GM19043 (cell line): Measurements from ENCODE around the gene USP30.
A peak's percentile ranks its signal among the peaks of the same experiment; 100 is the strongest.
"Not testable (repeated sequence)": the region's sequence is repeated elsewhere in the genome, so short reads cannot be mapped to it uniquely, and the experiment has no call there.

ENCODE experiments used
- ATAC-seq: cut with Tn5 transposase; IDR thresholded peaks from one replicate; pipeline ENCODE4 v1.9.1; 2021; ENCODE audit warnings: low read depth; ENCODE audit not compliant: unreplicated experiment

USP30 gene

DNA sequence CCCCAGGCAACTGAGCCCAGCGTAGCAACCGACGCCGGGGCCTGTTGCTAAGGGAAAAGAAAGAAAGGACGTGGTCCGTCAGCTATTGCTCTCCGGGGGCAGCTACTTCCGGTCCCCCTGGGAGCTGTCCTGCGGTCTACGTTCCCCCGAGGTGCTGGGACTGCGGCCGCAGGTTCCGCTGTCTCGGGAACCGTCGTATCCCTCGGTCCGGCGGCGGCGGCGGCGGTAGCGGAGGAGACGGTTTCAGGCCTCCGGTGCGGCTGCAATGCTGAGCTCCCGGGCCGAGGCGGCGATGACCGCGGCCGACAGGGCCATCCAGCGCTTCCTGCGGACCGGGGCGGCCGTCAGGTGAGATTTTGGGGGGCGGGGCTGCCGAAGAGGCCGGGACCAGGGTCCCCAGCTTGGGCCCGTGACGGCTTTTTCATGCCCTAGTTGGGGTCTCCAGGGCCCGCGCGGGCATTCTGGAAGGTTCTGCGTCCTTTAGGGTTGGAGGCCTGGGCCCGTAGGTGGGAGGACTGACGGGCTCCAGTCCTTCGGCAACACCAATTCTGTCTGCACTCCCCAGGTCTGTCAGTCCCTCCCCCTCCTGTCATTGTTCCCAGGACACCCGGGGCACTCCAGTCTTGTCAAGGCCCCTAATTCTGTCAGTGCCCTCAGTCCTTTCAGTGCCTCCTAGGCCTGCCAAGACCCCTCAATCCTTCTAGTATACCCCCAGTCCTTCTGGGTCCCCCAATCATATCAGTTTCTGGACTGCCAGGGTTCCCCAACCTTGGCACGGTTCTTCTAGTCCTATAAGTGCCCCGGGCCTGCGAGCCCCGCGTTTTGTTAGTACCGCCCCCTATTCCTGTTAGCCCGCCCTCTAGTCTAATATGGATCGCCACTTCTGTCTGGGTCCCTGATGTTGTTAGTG is at the start of gene USP30:
Gene USP30, plus strand, starts transcription at position 163 of the 910 bp plus-strand sequence. Its CDS starts 103 bp downstream, at position 266.
- ATAC-seq = peak; percentile 60

DNA sequence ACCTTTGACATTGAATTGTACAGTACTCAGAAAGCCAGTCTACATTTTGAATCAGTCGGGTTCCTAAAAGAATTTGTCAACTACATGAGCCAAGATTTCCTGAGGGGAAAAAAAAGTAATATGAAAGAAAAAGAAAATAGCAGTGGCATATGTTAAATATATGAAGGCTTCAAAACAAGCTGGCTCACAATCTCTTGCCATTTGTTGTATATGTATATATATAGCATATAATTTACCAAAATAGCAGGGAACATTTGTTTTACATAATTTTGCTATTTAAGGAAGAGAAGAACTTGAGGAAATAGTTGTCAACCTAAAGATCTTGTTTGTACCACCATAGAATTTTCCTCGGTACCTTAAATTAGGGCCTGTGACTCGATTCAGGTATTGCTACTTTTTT is 48.4 kb upstream of the USP30 start:
- no peak for ATAC-seq

DNA sequence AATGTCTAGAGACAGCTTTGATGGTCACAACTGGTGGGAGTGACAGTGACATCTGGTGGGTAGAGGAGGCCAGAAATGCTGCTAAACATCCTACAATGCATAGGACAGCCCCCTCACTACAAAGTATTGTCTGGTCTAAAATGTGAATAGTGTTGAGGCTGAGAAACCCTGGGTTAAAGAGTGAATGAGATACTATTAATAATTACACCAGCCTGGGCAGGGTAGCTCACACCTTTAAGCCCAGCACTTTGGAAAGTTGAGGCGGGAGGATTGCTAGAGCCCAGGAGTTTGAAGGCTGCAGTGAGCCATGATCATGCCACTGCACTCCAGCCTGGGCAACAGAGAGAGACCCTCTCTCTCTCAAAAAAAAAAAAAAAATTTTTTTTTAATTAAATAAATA is 42.6 kb upstream of the USP30 start:
- no peak for ATAC-seq

- no peak for ATAC-seq
These were observed 42.1 kb upstream of the USP30 start for GRCh38 chr12:109010259-109010658.

DNA sequence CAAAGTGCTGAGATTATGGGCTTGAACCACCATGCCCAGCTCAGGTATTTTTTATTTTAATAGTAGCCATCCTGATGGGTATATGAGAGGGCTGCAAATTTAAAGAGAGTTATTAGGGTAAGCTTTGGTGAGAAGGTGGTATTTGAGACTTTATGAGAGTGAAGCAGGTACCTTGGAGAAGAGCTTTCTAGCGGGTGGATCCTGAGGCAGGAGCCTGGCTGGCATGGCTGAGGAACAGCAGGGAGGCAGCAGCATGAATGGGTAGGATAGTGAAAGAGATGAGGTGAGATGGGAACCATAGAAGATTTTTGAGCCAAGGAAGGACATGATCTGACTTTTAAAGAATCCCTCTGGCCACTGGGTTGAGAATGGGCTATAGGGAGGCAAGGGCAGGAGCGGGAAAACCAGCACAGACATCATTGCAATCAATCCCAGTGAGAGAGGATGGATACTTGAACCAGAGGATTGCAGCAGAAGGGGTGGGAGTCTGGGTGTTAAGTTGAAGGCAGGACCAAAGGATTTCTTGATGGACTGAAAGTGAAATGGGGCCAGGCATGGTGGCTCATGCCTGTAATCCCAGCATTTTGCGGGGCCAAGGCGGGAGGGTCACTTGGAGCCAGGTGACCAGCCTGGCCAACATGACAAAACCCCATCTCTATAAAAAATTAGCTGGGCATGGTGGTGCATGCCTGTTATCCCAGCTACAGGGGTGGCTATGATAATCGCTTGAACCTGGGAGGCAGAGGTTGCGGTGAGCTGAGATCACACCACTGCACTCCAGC is 37.2 kb upstream of the USP30 start:
- no peak for ATAC-seq

- no peak for ATAC-seq
These were observed 36.4 kb upstream of the USP30 start for GRCh38 chr12:109016016-109016415.

DNA sequence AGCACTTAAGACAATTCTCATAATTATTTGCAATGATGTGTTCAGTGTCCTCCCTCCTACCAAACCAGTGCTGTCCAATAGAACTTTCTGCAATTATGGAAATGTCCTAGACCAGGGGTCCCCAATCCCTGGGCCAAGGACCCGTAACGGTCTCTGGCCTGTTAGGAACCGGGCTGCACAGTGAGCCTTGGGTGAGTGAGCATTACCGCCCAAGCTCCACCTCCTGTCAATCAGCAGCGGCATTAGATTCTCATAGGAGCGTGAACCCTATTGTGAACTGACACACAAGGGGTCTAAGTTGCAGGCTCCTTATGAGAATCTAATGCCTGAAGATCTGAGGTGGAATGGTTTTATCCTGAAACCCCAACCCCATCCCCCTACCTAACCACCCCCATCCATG is 35.4 kb upstream of the USP30 start:
- ATAC-seq = no peak

DNA sequence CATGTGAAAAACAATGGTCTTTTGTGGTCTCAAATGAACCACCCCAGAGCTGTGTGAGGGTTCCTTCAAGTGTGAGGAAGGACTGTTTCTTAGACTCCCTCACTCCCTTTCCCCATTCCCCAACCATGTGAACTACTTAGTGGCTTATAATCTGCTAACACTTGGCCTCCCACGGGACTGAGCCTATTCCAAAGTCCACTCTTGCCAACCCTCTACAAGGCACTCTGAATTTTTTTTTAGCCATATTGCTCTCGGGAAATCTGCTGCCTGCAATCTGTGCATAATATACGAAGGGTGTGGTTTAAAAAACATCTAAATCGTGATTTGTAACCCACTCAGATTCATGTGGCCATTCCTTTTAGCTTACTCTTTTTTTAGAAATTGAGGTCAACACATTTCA is 34.1 kb upstream of the USP30 start:
- no peak for ATAC-seq

GRCh38 chr12:109020146-109020795 is 32.1 kb upstream of the USP30 start:
- no peak for ATAC-seq

- no peak for ATAC-seq
These were observed 31.5 kb upstream of the USP30 start, which contains the start of gene SVOP for GRCh38 chr12:109020796-109021380. Gene SVOP (minus strand): TSS chr12:109021068. CDS start chr12:109020868, 200 bp downstream.

- ATAC-seq = no peak
These were observed 24.6 kb upstream of the USP30 start for GRCh38 chr12:109027767-109028166.

DNA sequence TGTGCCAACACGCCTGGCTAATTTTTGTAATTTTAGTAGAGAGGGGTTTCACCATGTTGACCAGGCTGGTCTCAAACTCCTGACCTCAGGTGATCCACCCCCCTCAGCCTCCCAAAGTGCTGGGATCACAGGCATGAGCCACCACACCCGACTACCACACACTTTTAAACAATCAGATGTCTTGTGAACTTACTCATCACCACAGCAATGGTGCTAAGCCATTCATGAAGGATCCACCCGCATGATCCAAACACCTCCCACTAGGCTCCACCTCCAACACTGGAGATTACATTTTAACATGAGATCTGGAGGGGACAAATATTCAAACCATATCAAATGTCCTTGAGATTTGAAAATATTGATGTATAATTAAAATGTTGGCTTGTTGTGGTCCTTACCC is 23.8 kb upstream of the USP30 start:
- ATAC-seq = not testable (repeated sequence)

DNA sequence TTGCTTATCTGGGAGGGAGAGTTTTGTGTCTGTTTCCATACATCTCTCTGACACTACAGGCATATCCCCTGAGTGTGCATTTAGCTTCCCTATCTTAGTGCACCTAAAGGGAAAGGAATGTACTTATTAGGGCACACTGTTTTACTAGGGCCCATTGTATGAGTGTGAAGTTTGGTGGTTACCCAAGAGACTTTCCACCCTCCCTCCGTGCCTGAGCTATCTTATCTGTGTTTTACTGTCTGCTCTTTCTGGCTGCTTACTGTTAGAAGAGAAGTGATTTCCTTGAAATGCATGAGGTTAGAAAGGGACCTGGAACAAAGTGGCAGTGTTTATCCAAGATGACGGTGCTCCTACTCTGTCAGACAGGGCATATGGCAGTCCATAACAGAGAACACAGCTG is 23.0 kb upstream of the USP30 start:
- ATAC-seq = no peak

DNA sequence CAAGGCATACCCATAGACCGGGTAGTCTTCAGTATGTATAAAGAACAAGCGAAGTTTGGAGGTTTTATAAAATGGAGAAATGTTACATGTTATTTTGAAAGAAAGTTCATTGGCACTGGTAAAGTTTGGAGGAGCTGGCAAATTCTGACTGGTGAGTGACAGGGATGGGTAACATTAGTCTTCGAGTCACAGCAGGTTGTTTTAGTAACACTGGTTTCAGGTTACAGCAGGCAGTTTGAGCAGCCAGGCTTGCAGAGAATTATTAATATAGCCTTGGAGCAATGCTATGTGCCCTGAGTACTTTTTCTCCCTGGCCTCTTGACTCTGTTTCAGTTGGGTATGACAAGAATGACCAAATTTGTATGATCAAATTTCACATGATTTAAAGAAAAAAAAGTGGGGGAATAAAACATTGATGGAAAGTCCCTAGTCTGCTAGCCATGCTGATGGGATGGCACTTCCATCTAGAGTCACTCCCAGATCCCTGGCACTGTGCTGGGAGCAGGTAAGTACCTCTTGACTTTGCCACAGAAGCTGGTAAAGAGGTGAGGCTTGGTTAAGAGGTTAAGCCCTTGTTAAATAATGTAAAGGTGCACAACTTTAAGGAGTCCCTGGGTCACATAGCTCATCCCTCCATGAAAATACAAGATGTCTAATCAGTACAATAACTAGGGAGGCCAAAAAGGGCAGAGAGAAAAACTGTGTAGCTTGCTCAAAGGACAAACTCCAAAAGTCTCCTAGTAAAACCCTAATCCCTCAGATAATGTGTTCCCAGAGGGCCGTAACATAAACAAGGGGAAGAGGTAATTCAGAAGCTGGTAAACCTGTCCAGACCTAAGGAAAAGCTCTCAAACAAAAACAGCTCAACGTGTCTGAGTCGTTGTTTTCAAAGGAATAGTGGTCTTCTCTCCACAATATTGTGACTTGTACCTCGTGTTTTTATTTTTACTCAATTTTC is 18.9 kb upstream of the USP30 start:
- ATAC-seq = no peak

GRCh38 chr12:109036975-109037374 is 15.4 kb upstream of the USP30 start:
- ATAC-seq = no peak

- no peak for ATAC-seq
These were observed 8.1 kb upstream of the USP30 start for GRCh38 chr12:109044241-109044640.

DNA sequence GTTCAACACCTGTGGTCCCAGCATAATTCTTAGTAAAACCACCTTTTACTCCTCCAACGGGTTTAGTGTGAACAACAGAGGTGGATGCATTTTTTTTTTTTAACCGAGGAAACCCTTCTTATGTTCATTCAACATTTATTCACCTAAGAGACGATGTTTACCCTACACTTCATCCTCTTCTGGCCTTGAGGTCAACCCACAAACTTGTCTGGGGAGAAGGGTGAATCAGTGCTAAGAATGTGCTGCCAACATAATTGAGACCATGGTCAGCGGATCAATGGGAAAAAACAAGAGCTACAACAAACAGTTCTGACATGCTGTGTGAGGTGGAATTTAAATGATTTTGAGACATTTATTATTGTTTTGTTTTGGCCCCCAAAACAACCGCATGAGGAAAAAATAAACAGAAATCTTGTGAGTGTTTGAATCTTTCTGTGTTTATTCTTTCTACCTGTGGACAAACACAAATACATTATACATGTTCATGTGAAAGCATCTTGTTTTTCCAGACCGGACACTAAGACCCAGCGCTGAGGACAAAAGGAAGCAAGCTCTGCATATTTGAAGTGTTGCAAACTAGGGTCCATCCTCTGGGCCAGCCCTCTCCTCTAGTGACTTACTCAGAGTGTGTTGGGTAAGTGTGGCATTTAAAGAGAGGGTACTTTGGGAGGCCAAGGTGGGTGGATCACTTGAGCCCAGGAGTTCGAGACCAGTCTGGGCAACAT is 5.1 kb upstream of the USP30 start:
- ATAC-seq = no peak

GRCh38 chr12:109048706-109049105 is 3.7 kb upstream of the USP30 start:
- ATAC-seq = not testable (repeated sequence)

- not testable (repeated sequence) for ATAC-seq
These were observed 2.6 kb upstream of the USP30 start for GRCh38 chr12:109049794-109050193.
